H1 (cell line): Measurements from ENCODE around the gene SLC30A7. TPM values are rescaled to one million over a fixed set of nuclear protein-coding genes. Genes with fewer than 3 reads are reported as not detected.

ENCODE experiments used
- CTCF ChIA-PET: fragments of 300-600 bp; sonication (Branson Sonifier 250); formaldehyde crosslinking; loops from one replicate; lab custom pipeline; 2021; ENCODE audit not compliant: partially characterized antibody; lab: Charles Lee
- POLR2A ChIA-PET: fragments of 300-600 bp; sonication (Branson Sonifier 250); formaldehyde crosslinking; loops from one replicate; lab custom pipeline; 2021; ENCODE audit warnings: inconsistent platforms; ENCODE audit not compliant: partially characterized antibody; lab: Charles Lee
- DNase-seq, 2 experiments: peaks; one replicate each; pipeline versions ENCODE4 v3.0.0 to v3.0.0-alpha.2; 2010 to 2022; ENCODE audit warnings: low spot score in 2 of 2, low read depth in 1 of 2, mixed read lengths in 1 of 2
- FAIRE-seq: peaks from 2 replicates; lab custom pipeline; 2011; peaks lifted over from hg19 to GRCh38; lab: Jason Lieb, UNC
- H2AFZ ChIP-seq: 2 replicates; pipeline ENCODE4 v1.8.1; 2012; ENCODE audit warnings: low read length, inconsistent platforms
- H2AK5ac ChIP-seq: 2 replicates; pipeline ENCODE4 v1.6.1; 2013; ENCODE audit warnings: low read depth, low read length
- H2BK120ac ChIP-seq: replicated peaks from 2 replicates; pipeline ENCODE3; 2013; ENCODE audit warnings: low read depth, low read length, inconsistent platforms
- H2BK12ac ChIP-seq: 2 replicates; pipeline ENCODE4 v1.6.1; 2013; ENCODE audit warnings: low read depth, low read length
- H2BK15ac ChIP-seq: 2 replicates; pipeline ENCODE4 v1.6.1; 2013; ENCODE audit warnings: low read length
- H2BK20ac ChIP-seq: 2 replicates; pipeline ENCODE4 v1.6.1; 2013; ENCODE audit warnings: low read length
- H2BK5ac ChIP-seq: 2 replicates; pipeline ENCODE4 v1.6.1; 2013; ENCODE audit warnings: low read depth, low read length
- H3K14ac ChIP-seq: 2 replicates; pipeline ENCODE4 v1.6.1; 2013; ENCODE audit warnings: inconsistent platforms; ENCODE audit not compliant: insufficient read length
- H3K18ac ChIP-seq: 2 replicates; pipeline ENCODE4 v1.6.1; 2013; ENCODE audit warnings: low read length; ENCODE audit errors: extremely low read depth
- H3K23ac ChIP-seq: 2 replicates; pipeline ENCODE4 v1.6.1; 2013; ENCODE audit warnings: inconsistent platforms; ENCODE audit not compliant: insufficient read length
- H3K23me2 ChIP-seq: 2 replicates; pipeline ENCODE4 v1.6.1; 2013; ENCODE audit warnings: low read depth, low read length
- H3K27ac ChIP-seq: 2 replicates; pipeline ENCODE4 v1.6.1; 2011; ENCODE audit warnings: low read depth, low read length, inconsistent platforms
- H3K27me3 ChIP-seq, 4 experiments: replicated peaks in 1 of 4; 1 replicate in 1 of 4; 2 replicates in 3 of 4; pipeline versions ENCODE4 v1.6.1 to v1.8.1; 2011 to 2013; ENCODE audit warnings: low read length in 3 of 4, mild to moderate bottlenecking in 3 of 4, inconsistent platforms in 2 of 4, mixed read lengths in 2 of 4, moderate library complexity in 1 of 4; ENCODE audit not compliant: control insufficient read depth in 3 of 4, insufficient read depth in 3 of 4; ENCODE audit errors: extremely low read depth in 1 of 4
- H3K36me3 ChIP-seq, 4 experiments: 2 replicates each; pipeline versions ENCODE4 v1.6.1 to v1.8.1; 2011 to 2013; ENCODE audit warnings: mild to moderate bottlenecking in 4 of 4, low read length in 3 of 4, moderate library complexity in 2 of 4, control low read depth in 1 of 4, inconsistent platforms in 1 of 4; ENCODE audit not compliant: insufficient read depth in 4 of 4, control insufficient read depth in 2 of 4
- H3K4ac ChIP-seq: replicated peaks from 2 replicates; pipeline ENCODE3; 2013; ENCODE audit warnings: low read length, low read depth, mixed read lengths, inconsistent platforms; ENCODE audit not compliant: insufficient read length
- H3K4me1 ChIP-seq, 4 experiments: replicated peaks in 1 of 4; 1 replicate in 1 of 4; 2 replicates in 3 of 4; pipeline versions ENCODE4 v1.6.1 to v1.8.1; 2011 to 2013; ENCODE audit warnings: low read length in 3 of 4, inconsistent platforms in 2 of 4, mixed read lengths in 1 of 4; ENCODE audit not compliant: insufficient read depth in 4 of 4, control insufficient read depth in 3 of 4
- H3K4me2 ChIP-seq, 2 experiments: 2 replicates each; pipeline versions ENCODE4 v1.6.1 to v1.8.1; 2011 to 2013; ENCODE audit warnings: low read depth in 2 of 2, low read length in 2 of 2, control low read depth in 1 of 2, inconsistent platforms in 1 of 2, mild to moderate bottlenecking in 1 of 2; ENCODE audit not compliant: insufficient read depth in 1 of 2
- H3K4me3 ChIP-seq, 4 experiments: fragments of 200-600, 300-600 bp in 1 of 4; sonication (generic), shearing (Covaris generic), sonication (Bioruptor Twin) in 1 of 4; 2 replicates each; pipeline versions ENCODE4 v1.5.1 to v1.8.1; 2011 to 2016; ENCODE audit warnings: low read length in 4 of 4, low read depth in 3 of 4, control low read depth in 2 of 4, inconsistent platforms in 2 of 4, mild to moderate bottlenecking in 2 of 4, mixed read lengths in 1 of 4, moderate library complexity in 1 of 4; ENCODE audit not compliant: insufficient read depth in 2 of 4; ENCODE audit errors: extremely low read depth in 1 of 4
- H3K56ac ChIP-seq: replicated peaks from 2 replicates; pipeline ENCODE3; 2013; ENCODE audit warnings: low read depth, mild to moderate bottlenecking, mixed read lengths, low read length, inconsistent platforms; ENCODE audit not compliant: insufficient read length
- H3K79me1 ChIP-seq: 2 replicates; pipeline ENCODE4 v1.6.1; 2013; ENCODE audit warnings: low read depth, low read length, control low read depth
- H3K79me2 ChIP-seq, 2 experiments: 2 replicates each; pipeline versions ENCODE4 v1.6.1 to v1.8.1; 2012 to 2013; ENCODE audit warnings: low read length in 2 of 2, mild to moderate bottlenecking in 2 of 2, inconsistent platforms in 1 of 2; ENCODE audit not compliant: insufficient read depth in 2 of 2, control insufficient read depth in 1 of 2
- H3K9ac ChIP-seq, 4 experiments: replicated peaks in 1 of 4; 1 replicate in 1 of 4; 2 replicates in 3 of 4; pipeline versions ENCODE4 v1.6.1 to v1.8.1; 2011 to 2013; ENCODE audit warnings: low read depth in 3 of 4, low read length in 3 of 4, control low read depth in 2 of 4, mild to moderate bottlenecking in 2 of 4, moderate library complexity in 2 of 4, inconsistent platforms in 1 of 4; ENCODE audit errors: extremely low read depth in 1 of 4
- H3K9me3 ChIP-seq, 2 experiments: 2 replicates each; pipeline versions ENCODE4 v1.6.1 to v1.8.1; 2012 to 2013; ENCODE audit warnings: mild to moderate bottlenecking in 2 of 2, moderate library complexity in 2 of 2, control low read depth in 1 of 2, inconsistent platforms in 1 of 2, low read depth in 1 of 2, low read length in 1 of 2, mixed read lengths in 1 of 2; ENCODE audit not compliant: insufficient read depth in 2 of 2
- H4K20me1 ChIP-seq, 2 experiments: replicated peaks in 1 of 2; 2 replicates each; pipeline versions ENCODE3 to v1.8.1; 2011 to 2013; ENCODE audit warnings: inconsistent platforms in 2 of 2, low read length in 2 of 2, mild to moderate bottlenecking in 1 of 2; ENCODE audit not compliant: insufficient read depth in 2 of 2, control insufficient read depth in 1 of 2
- H4K5ac ChIP-seq: 2 replicates; pipeline ENCODE4 v1.6.1; 2013; ENCODE audit warnings: low read length, low read depth, mixed read lengths, inconsistent platforms; ENCODE audit not compliant: insufficient read length
- H4K8ac ChIP-seq: 2 replicates; pipeline ENCODE4 v1.8.0; 2013; ENCODE audit warnings: mild to moderate bottlenecking, moderate library complexity, low read length, inconsistent platforms; ENCODE audit not compliant: insufficient read depth; ENCODE audit errors: extremely low read depth
- H4K91ac ChIP-seq: replicated peaks from 2 replicates; pipeline ENCODE3; 2013; ENCODE audit warnings: low read length, mixed read lengths, inconsistent platforms; ENCODE audit not compliant: insufficient read length
- EZH2 ChIP-seq: fragments of 200-600 bp; sonication (generic); IDR thresholded peaks from 2 replicates; pipeline ENCODE4 v1.7.1; 2012; ENCODE audit warnings: low read depth, mild to moderate bottlenecking, moderate library complexity, low read length, inconsistent platforms; ENCODE audit not compliant: severe bottlenecking
- HDAC2 ChIP-seq, 2 experiments: fragments of 300-600 bp in 1 of 2; sonication (generic) in 1 of 2; IDR thresholded peaks; 2 replicates each; pipeline ENCODE4 v1.6.1; 2011 to 2012; ENCODE audit warnings: low read depth in 2 of 2, low read length in 2 of 2, mild to moderate bottlenecking in 2 of 2, moderate library complexity in 2 of 2, borderline replicate concordance in 1 of 2, inconsistent platforms in 1 of 2
- HDAC6 ChIP-seq: IDR thresholded peaks from one replicate; pipeline ENCODE4 v1.7.1; 2012; ENCODE audit warnings: low read depth, mild to moderate bottlenecking, inconsistent platforms, low read length, moderate library complexity
- RNF2 ChIP-seq: fragments of 200-900, 300-1000 bp; sonication (generic); IDR thresholded peaks from 2 replicates; pipeline ENCODE4 v1.7.1; 2016; ENCODE audit warnings: borderline replicate concordance, low read depth, mild to moderate bottlenecking, antibody characterized with exemption, low read length; ENCODE audit not compliant: poor library complexity, severe bottlenecking; ENCODE audit errors: missing control alignments
- USF2 ChIP-seq: IDR thresholded peaks from 2 replicates; pipeline ENCODE4 v1.6.1; 2011; ENCODE audit warnings: low read length, improper control_type of control experiment
- YY1 ChIP-seq: IDR thresholded peaks from 2 replicates; pipeline ENCODE4 v1.6.1; 2011; ENCODE audit warnings: low read depth, mild to moderate bottlenecking, low read length
- WGBS, 2 experiments: shearing (Covaris generic) in 1 of 2; methylation state at CpG; one replicate each; pipeline versions ENCODE4 v1.1.6 to v1.1.7; 2013 to 2015; ENCODE audit warnings: low lambda C conversion rate in 2 of 2, mixed read lengths in 2 of 2, inconsistent platforms in 1 of 2, low coverage in 1 of 2, missing lambda C conversion rate in 1 of 2; ENCODE audit not compliant: insufficient replicate concordance in 2 of 2, insufficient coverage in 1 of 2, insufficient read length in 1 of 2; ENCODE audit errors: extremely low coverage in 1 of 2, missing lambda C conversion rate in 1 of 2; 5-methylcytosine and 5-hydroxymethylcytosine counted together
- polyA plus RNA-seq, 7 experiments: library from polyadenylated mRNA; depleted of rRNA in 3 of 7; stranded (reverse) in 5 of 7; unstranded in 2 of 7; fragments of >200 nt in 5 of 7; fragments of 200-250 nt in 2 of 7; gene quantifications; 1 replicate in 5 of 7; 2 replicates in 1 of 7; 4 replicates in 1 of 7; pipeline versions ENCODE4 v1.2.1 to v1.2.3, GENCODE V29; 2011 to 2013; ENCODE audit warnings: missing spikeins in 2 of 7, mixed read lengths in 2 of 7
- total RNA-seq: library from RNA; stranded (reverse); fragmentation: NEBNext Ultra II Directional; extraction: Animal tissue kit (Norgen Biotek cat#: 25700); gene quantifications from 2 replicates; pipeline ENCODE4 v1.2.1, GENCODE V29; 2021

SLC30A7 gene
- total and polyA plus RNA-seq, 2 of the 8 experiments (the other 6 are each of a cell fraction or from before 2014, with no cell fraction given): 5.5 to 22.1 TPM

GRCh38 chr1:100874433-100874832 lies 21.5 kb upstream of the SLC30A7 start:
- H3K23ac ChIP-seq: no peak overlapping the region
- H3K27me3 ChIP-seq: no peaks in the 10 kb centered on the region
- no peak overlapping the region for H2BK5ac ChIP-seq
- H3K4ac ChIP-seq: no peak overlapping the region
- no peaks in the 10 kb centered on the region for H3K79me2 ChIP-seq
- POLR2A ChIA-PET: no interaction called here
- H3K4me3 ChIP-seq: no peak overlapping the region
- H2BK15ac ChIP-seq: no peak overlapping the region
- 92% methylated on average over 2 of the region's 2 CpGs; no CpG with 5 or more reads in 1 of the 2 experiments for WGBS, 2 experiments
- no peak overlapping the region for H4K91ac ChIP-seq
- no peaks in the 10 kb centered on the region for H3K4me1 ChIP-seq
- no peak overlapping the region for H3K18ac ChIP-seq
- TF ChIP-seq HDAC2 (IDR thresholded peaks at IDR 0.05; ENCODE audit: borderline replicate concordance in 1 of 2, low read depth in 2 of 2, low read length in 2 of 2) (no peak), YY1 (no peak), RNF2 (no peak), HDAC6 (no peak), EZH2 (no peak), USF2 (no peak)
- H3K14ac ChIP-seq: no peak overlapping the region
- no peak overlapping the region for H2AK5ac ChIP-seq
- H3K56ac ChIP-seq: no peak overlapping the region
- H3K9ac ChIP-seq: no peak overlapping the region
- FAIRE-seq: no peak
- no peak overlapping the region for H4K8ac ChIP-seq
- H3K27ac ChIP-seq: no peak overlapping the region
- CTCF ChIA-PET: interaction anchor here (0.7 kb wide), 1 partner anchor 1099 kb away, joined by 4 read pairs; no protein-coding TSS in a partner anchor
- no peak overlapping the region for H2BK120ac ChIP-seq
- no peak overlapping the region for H3K4me2 ChIP-seq
- H2BK20ac ChIP-seq: no peak overlapping the region
- H2AFZ ChIP-seq: no peak overlapping the region
- no peak for DNase-seq
- H2BK12ac ChIP-seq: no peak overlapping the region
- no peaks in the 10 kb centered on the region for H3K9me3 ChIP-seq
- H4K20me1 ChIP-seq: no peaks in the 10 kb centered on the region
- no peaks in the 10 kb centered on the region for H3K23me2 ChIP-seq
- H3K36me3 ChIP-seq: peaks cover 0 to 24% (median 8%) of the 10 kb centered on the region in 4 experiments; a peak in 6 of 8 replicates
- H4K5ac ChIP-seq: no peak overlapping the region
- H3K79me1 ChIP-seq: no peaks in the 10 kb centered on the region
